Spleen (tissue), 11 donors: ENCODE results near the gene WRAP73. TPM values are rescaled to one million over a fixed set of nuclear protein-coding genes. Genes with fewer than 3 reads are reported as not detected.
"Not testable (repeated sequence)": the region's sequence is repeated elsewhere in the genome, so short reads cannot be mapped to it uniquely, and the experiment has no call there.

Source experiments
- DNase-seq: peaks from one replicate; pipeline ENCODE4 v3.0.0-alpha.2; 2020
- H3K27ac ChIP-seq, 8 donors: fragments of 200-600 bp; sonication (generic) in 7 of 8; 1 replicate in 4 of 8; 2 replicates in 4 of 8; pipeline versions ENCODE4 v1.5.0 to v1.8.0; 2016 to 2021; ENCODE audit warnings: inconsistent platforms in 4 of 8, mild to moderate bottlenecking in 4 of 8, moderate library complexity in 1 of 8
- H3K27me3 ChIP-seq, 7 donors: fragments of 200-600 bp; sonication (generic) in 6 of 7; replicated peaks in 1 of 7; 1 replicate in 4 of 7; 2 replicates in 3 of 7; pipeline versions ENCODE4 v1.5.0 to v1.8.0; 2016 to 2021; ENCODE audit warnings: inconsistent platforms in 3 of 7, mild to moderate bottlenecking in 1 of 7
- H3K36me3 ChIP-seq, 6 donors: fragments of 200-600 bp; sonication (generic) in 5 of 6; 1 replicate in 4 of 6; 2 replicates in 2 of 6; pipeline versions ENCODE4 v1.5.0 to v1.8.0; 2016 to 2021; ENCODE audit warnings: inconsistent platforms in 2 of 6
- H3K4me1 ChIP-seq, 6 donors: fragments of 200-600 bp; sonication (generic) in 5 of 6; 1 replicate in 3 of 6; 2 replicates in 3 of 6; pipeline versions ENCODE4 v1.5.0 to v1.8.0; 2016 to 2021; ENCODE audit warnings: inconsistent platforms in 3 of 6
- H3K4me3 ChIP-seq, 8 donors: fragments of 200-600 bp; sonication (generic) in 7 of 8; 1 replicate in 4 of 8; 2 replicates in 4 of 8; pipeline versions ENCODE4 v1.5.0 to v1.8.0; 2016 to 2021; ENCODE audit warnings: inconsistent platforms in 4 of 8, mild to moderate bottlenecking in 4 of 8, moderate library complexity in 2 of 8
- H3K9me3 ChIP-seq, 8 donors: fragments of 200-600 bp; sonication (generic) in 7 of 8; 1 replicate in 4 of 8; 2 replicates in 4 of 8; pipeline versions ENCODE4 v1.5.0 to v1.8.0; 2016 to 2021; ENCODE audit warnings: inconsistent platforms in 4 of 8
- POLR2A ChIP-seq, 3 donors: fragments of 450-650 bp; IDR thresholded peaks; one replicate each; pipeline ENCODE4 v1.5.1; 2017; ENCODE audit warnings: antibody characterized with exemption in 3 of 3, mild to moderate bottlenecking in 1 of 3
- POLR2AphosphoS5 ChIP-seq, 3 donors: sonication (generic); formaldehyde crosslinking; IDR thresholded peaks; one replicate each; pipeline ENCODE4 v1.5.1; 2017; ENCODE audit warnings: antibody characterized with exemption in 3 of 3
- WGBS, 5 donors: extraction: QIAGEN DNeasy Blood & Tissue Kit in 3 of 5; methylation state at CpG; one replicate each; pipeline versions ENCODE4 v1.1.5 to v1.1.7; 2013 to 2018; 5-methylcytosine and 5-hydroxymethylcytosine counted together
- intact Hi-C: fragments of 100-400 bp; cut with DNase I; formaldehyde crosslinking; loops from one replicate; pipeline ENCODE4 v1.15.0; 2023; ENCODE audit warnings: low total_unique reads
- polyA plus RNA-seq, 3 donors: library from polyadenylated mRNA; stranded (reverse); fragments of 200-250 nt; gene quantifications; one replicate each; pipeline ENCODE4 v1.2.1, GENCODE V29; 2013
- total RNA-seq, 7 donors: library from RNA; depleted of rRNA in 3 of 7; stranded (reverse); fragments of >200 nt in 3 of 7; fragmentation: NEBNext Ultra II Directional in 4 of 7; extraction: Animal tissue kit (Norgen Biotek cat#: 25700) in 4 of 7; gene quantifications; one replicate each; pipeline versions ENCODE4 v1.1.0 to v1.2.1, GENCODE V29; 2016 to 2021
- TF ChIP-seq, protein P1 (sequence below), 11 experiments: fragments of 200-600 bp in 7 of 11; fragments of 450-650 bp in 4 of 11; sonication (generic) in 4 of 11; IDR thresholded peaks in 8 of 11; conservative IDR thresholded peaks in 3 of 11; 1 replicate in 7 of 11; 2 replicates in 4 of 11; pipeline versions ENCODE4 v1.4.0 to v1.8.0; 2016 to 2021; ENCODE audit warnings: antibody characterized with exemption in 11 of 11, inconsistent platforms in 4 of 11, mild to moderate bottlenecking in 1 of 11
- donor health status: healthy with polysubstance abuse.
- donor health status: DM: no; HTN: no; CAD: no; lungs with moderate emphysema.
- donor health status: DM: no; HTN: no; CAD: no.
- donor health status: Bipolar disorder and iron deficiency.
- donor health status: healthy.
- donor health status: DM: no; HTN: no; CAD: no.
- donor health status: DM: yes; HTN: yes; CAD: no.

Gene WRAP73
- total and polyA plus RNA-seq, 10 donors, result 20.1 to 28.3 (median 25.3) TPM

- peaks cover 27 to 72% (median 48%) of the 10 kb centered on the region in 6 donors for H3K4me1 ChIP-seq
- H3K9me3 ChIP-seq, DNase-seq, intact Hi-C loops, H3K36me3 ChIP-seq, H3K4me3 ChIP-seq, H3K27ac ChIP-seq: not testable (repeated sequence)
- TF ChIP-seq, protein P1, sequence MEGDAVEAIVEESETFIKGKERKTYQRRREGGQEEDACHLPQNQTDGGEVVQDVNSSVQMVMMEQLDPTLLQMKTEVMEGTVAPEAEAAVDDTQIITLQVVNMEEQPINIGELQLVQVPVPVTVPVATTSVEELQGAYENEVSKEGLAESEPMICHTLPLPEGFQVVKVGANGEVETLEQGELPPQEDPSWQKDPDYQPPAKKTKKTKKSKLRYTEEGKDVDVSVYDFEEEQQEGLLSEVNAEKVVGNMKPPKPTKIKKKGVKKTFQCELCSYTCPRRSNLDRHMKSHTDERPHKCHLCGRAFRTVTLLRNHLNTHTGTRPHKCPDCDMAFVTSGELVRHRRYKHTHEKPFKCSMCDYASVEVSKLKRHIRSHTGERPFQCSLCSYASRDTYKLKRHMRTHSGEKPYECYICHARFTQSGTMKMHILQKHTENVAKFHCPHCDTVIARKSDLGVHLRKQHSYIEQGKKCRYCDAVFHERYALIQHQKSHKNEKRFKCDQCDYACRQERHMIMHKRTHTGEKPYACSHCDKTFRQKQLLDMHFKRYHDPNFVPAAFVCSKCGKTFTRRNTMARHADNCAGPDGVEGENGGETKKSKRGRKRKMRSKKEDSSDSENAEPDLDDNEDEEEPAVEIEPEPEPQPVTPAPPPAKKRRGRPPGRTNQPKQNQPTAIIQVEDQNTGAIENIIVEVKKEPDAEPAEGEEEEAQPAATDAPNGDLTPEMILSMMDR (IDR thresholded peaks at IDR 0.05 in 8 of 11, conservative IDR thresholded peaks at IDR 0.05 in 3 of 11), result peak in 10 of 11 experiments; percentile 29 to 82 (median 71)
- 26 to 41% (median 28%) methylated on average over 11 to 15 of the region's 15 CpGs for WGBS, 5 donors
- peaks cover 0 to 13% (median 0%) of the 10 kb centered on the region in 7 donors for H3K27me3 ChIP-seq
Measured at GRCh38 chr1:3621151-3621671, 28.7 kb downstream of the WRAP73 start.

- intact Hi-C loops, result no loop called here
- Histone ChIP-seq H3K27me3 (peaks cover 0 to 18% (median 0%) of the 10 kb centered on the region in 7 donors), H3K27ac (no peak overlapping the region), H3K4me1 (peaks cover 24 to 67% (median 43%) of the 10 kb centered on the region in 6 donors), H3K9me3 (no peaks in the 10 kb centered on the region), H3K4me3 (no peak overlapping the region), H3K36me3 (peaks cover 0 to 5% (median 0%) of the 10 kb centered on the region in 6 donors)
- DNase-seq, result no peak
- 81 to 89% (median 85%) methylated on average over 12 of the region's 12 CpGs for WGBS, 5 donors
- TF ChIP-seq POLR2AphosphoS5 (IDR thresholded peaks at IDR 0.05) (no peak), POLR2A (IDR thresholded peaks at IDR 0.05) (no peak)
- TF ChIP-seq, protein P1 (IDR thresholded peaks at IDR 0.05 in 8 of 11, conservative IDR thresholded peaks at IDR 0.05 in 3 of 11), result no peak
Measured at GRCh38 chr1:3620708-3621107, 29.2 kb downstream of the WRAP73 start.

- peak; percentile 86 for DNase-seq
- no peak overlapping the region for H3K4me3 ChIP-seq
- H3K36me3 ChIP-seq, result peaks cover 0 to 5% (median 0%) of the 10 kb centered on the region in 6 donors
- intact Hi-C loops, result loop anchor here (2.0 to 5.0 kb wide), 2 partner anchors 52 to 128 kb away; no protein-coding TSS in a partner anchor
- WGBS, 5 donors, result 11 to 19% (median 15%) methylated on average over 18 to 21 of the region's 21 CpGs
- no peak for TF ChIP-seq POLR2A (IDR thresholded peaks at IDR 0.05)
- TF ChIP-seq, protein P1 (IDR thresholded peaks at IDR 0.05 in 8 of 11, conservative IDR thresholded peaks at IDR 0.05 in 3 of 11), result peak; percentile 67 to 90 (median 85)
- peaks cover 0 to 32% (median 0%) of the 10 kb centered on the region in 7 donors for H3K27me3 ChIP-seq
- no peaks in the 10 kb centered on the region for H3K9me3 ChIP-seq
- H3K27ac ChIP-seq, result peak overlapping the region in 1 of 8 donors; percentile 18
- H3K4me1 ChIP-seq, result peaks cover 23 to 58% (median 35%) of the 10 kb centered on the region in 6 donors
Measured at GRCh38 chr1:3618881-3619671, 30.8 kb downstream of the WRAP73 start.

DNA sequence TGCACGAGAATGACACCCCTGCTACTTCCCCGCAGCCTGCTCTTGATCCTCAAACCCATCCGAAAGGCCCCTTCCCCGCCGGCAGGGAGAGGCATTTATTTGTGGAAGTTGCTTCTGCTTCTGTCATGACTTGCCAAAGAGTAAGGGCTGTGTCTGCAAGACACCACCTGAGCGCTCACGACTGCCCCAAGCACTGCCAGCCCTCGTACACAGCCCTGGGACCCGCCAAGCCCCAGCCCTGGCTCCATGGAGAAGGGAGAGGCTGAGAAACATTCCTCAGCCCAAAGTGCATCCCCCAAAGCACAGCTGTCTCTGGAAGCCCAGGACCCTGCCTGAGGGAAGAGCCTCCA is 31.4 kb downstream of the WRAP73 start:
- intact Hi-C loops, result loop anchor here (2.0 to 5.0 kb wide), 2 partner anchors 51 to 128 kb away; no protein-coding TSS in a partner anchor
- Histone ChIP-seq H3K9me3 (no peaks in the 10 kb centered on the region), H3K27ac (no peak overlapping the region), H3K4me1 (peaks cover 18 to 53% (median 29%) of the 10 kb centered on the region in 6 donors), H3K36me3 (peaks cover 0 to 5% (median 0%) of the 10 kb centered on the region in 6 donors), H3K27me3 (peaks cover 0 to 38% (median 0%) of the 10 kb centered on the region in 7 donors), H3K4me3 (no peak overlapping the region)
- no peak for DNase-seq
- 59 to 72% (median 65%) methylated on average over 7 to 9 of the region's 9 CpGs for WGBS, 5 donors
- TF ChIP-seq, protein P1 (IDR thresholded peaks at IDR 0.05 in 8 of 11, conservative IDR thresholded peaks at IDR 0.05 in 3 of 11), result no peak
- TF ChIP-seq POLR2AphosphoS5 (IDR thresholded peaks at IDR 0.05) (no peak), POLR2A (IDR thresholded peaks at IDR 0.05) (no peak)
